Smooth muscle cell (in vitro differentiated cells): Measurements from ENCODE around the gene PACRG. TPM values are rescaled to one million over a fixed set of nuclear protein-coding genes. Genes with fewer than 3 reads are reported as not detected.

Experiments used
- DNase-seq: peaks from one replicate; lab custom pipeline; 2025; ENCODE audit not compliant: unreplicated experiment; lab: John Stamatoyannopoulos, UW
- H2AFZ ChIP-seq: fragments of 200-600 bp; sonication (generic); 2 replicates; pipeline ENCODE4 v1.6.0; 2016; ENCODE audit warnings: antibody characterized with exemption, low read depth, mild to moderate bottlenecking
- H3F3A ChIP-seq: fragments of 200-600 bp; sonication (generic); 2 replicates; pipeline ENCODE4 v1.6.0; 2017; ENCODE audit warnings: antibody characterized with exemption, low read depth
- H3K27ac ChIP-seq: fragments of 200-600 bp; sonication (generic); 2 replicates; pipeline ENCODE4 v1.5.1; 2016; ENCODE audit warnings: low read depth, mild to moderate bottlenecking
- H3K27me3 ChIP-seq: fragments of 200-600 bp; sonication (generic); 2 replicates; pipeline ENCODE4 v1.6.1; 2016; ENCODE audit warnings: low read depth, mild to moderate bottlenecking
- H3K36me3 ChIP-seq: fragments of 200-600 bp; sonication (generic); 2 replicates; pipeline ENCODE4 v1.5.1; 2016; ENCODE audit warnings: low read depth
- H3K4me1 ChIP-seq: fragments of 200-600 bp; sonication (generic); 2 replicates; pipeline ENCODE4 v1.5.1; 2016; ENCODE audit warnings: low read depth
- H3K4me2 ChIP-seq: fragments of 200-600 bp; sonication (generic); 2 replicates; pipeline ENCODE4 v1.6.0; 2016; ENCODE audit warnings: mild to moderate bottlenecking
- H3K4me3 ChIP-seq: fragments of 200-600 bp; sonication (generic); 2 replicates; pipeline ENCODE4 v1.5.1; 2016; ENCODE audit warnings: mild to moderate bottlenecking
- H3K79me2 ChIP-seq: fragments of 200-600 bp; sonication (generic); 2 replicates; pipeline ENCODE4 v1.6.0; 2016; ENCODE audit warnings: low read depth, mild to moderate bottlenecking
- H3K9ac ChIP-seq: fragments of 200-600 bp; sonication (generic); 2 replicates; pipeline ENCODE4 v1.6.0; 2016; ENCODE audit warnings: low read depth
- H3K9me3 ChIP-seq: fragments of 200-600 bp; sonication (generic); replicated peaks from 2 replicates; pipeline ENCODE4 v1.5.1; 2016; ENCODE audit warnings: low read depth
- H4K20me1 ChIP-seq: fragments of 200-600 bp; sonication (generic); 2 replicates; pipeline ENCODE4 v1.6.0; 2016; ENCODE audit warnings: low read depth
- WGBS: methylation state at CpG from one replicate; pipeline ENCODE4 v1.1.7; 2016; ENCODE audit warnings: low lambda C conversion rate; 5-methylcytosine and 5-hydroxymethylcytosine counted together
- polyA plus RNA-seq: library from polyadenylated mRNA; unstranded; fragments of >200 nt; fragmentation: Nextera tagmentation; extraction: Ambion mirVana; gene quantifications from 2 replicates; pipeline ENCODE4 v1.2.1, GENCODE V29; 2016
- total RNA-seq: library from RNA; depleted of rRNA; stranded (reverse); fragments of >200 nt; gene quantifications from 2 replicates; pipeline ENCODE4 v1.2.3, GENCODE V29; 2014
- TF ChIP-seq, protein P1 (sequence below): fragments of 200-600 bp; sonication (generic); IDR thresholded peaks from 2 replicates; pipeline ENCODE4 v1.5.1; 2017; ENCODE audit warnings: borderline replicate concordance, mild to moderate bottlenecking, antibody characterized with exemption; ENCODE audit not compliant: insufficient read depth, poor library complexity, severe bottlenecking

The PACRG gene
- total and polyA plus RNA-seq, 2 experiments from 2014 or later = not detected

DNA sequence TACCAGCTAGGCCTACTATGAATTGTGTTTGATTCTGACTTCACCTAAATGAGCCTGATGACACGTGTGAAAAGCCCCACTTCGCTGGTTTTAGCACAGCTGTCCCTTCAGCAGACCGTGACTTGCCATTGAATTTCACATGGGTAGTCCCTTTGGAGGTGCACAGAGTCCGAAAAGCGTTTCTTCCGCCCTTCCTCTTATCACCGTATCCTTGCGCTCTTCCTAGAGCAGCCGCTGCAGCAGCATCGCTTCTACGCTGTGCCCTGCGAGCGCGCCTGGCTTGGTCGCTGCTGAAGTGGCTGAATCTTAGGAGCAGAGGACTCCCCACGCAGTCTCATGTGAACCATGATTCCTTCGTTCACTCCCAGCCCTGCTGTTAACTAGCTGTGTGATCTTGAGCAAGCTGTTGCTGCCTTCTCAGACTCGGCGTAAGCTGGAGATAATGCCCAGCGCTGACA is 127.0 kb downstream of the PACRG start:
- TF ChIP-seq, protein P1, sequence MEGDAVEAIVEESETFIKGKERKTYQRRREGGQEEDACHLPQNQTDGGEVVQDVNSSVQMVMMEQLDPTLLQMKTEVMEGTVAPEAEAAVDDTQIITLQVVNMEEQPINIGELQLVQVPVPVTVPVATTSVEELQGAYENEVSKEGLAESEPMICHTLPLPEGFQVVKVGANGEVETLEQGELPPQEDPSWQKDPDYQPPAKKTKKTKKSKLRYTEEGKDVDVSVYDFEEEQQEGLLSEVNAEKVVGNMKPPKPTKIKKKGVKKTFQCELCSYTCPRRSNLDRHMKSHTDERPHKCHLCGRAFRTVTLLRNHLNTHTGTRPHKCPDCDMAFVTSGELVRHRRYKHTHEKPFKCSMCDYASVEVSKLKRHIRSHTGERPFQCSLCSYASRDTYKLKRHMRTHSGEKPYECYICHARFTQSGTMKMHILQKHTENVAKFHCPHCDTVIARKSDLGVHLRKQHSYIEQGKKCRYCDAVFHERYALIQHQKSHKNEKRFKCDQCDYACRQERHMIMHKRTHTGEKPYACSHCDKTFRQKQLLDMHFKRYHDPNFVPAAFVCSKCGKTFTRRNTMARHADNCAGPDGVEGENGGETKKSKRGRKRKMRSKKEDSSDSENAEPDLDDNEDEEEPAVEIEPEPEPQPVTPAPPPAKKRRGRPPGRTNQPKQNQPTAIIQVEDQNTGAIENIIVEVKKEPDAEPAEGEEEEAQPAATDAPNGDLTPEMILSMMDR = no peak
- no peak overlapping the region for H3K4me3 ChIP-seq
- peaks cover 11% of the 10 kb centered on the region for H3K4me1 ChIP-seq
- H3K79me2 ChIP-seq = no peaks in the 10 kb centered on the region
- DNase-seq = no peak
- 87% methylated on average over 20 of the region's 20 CpGs for WGBS
- no peak overlapping the region for H2AFZ ChIP-seq
- no peaks in the 10 kb centered on the region for H3K36me3 ChIP-seq
- H3K9me3 ChIP-seq = no peaks in the 10 kb centered on the region
- no peaks in the 10 kb centered on the region for H3K27me3 ChIP-seq
- no peak overlapping the region for H3K4me2 ChIP-seq
- H3K9ac ChIP-seq = no peak overlapping the region
- H4K20me1 ChIP-seq = no peaks in the 10 kb centered on the region
- no peak overlapping the region for H3K27ac ChIP-seq
- H3F3A ChIP-seq = no peaks in the 10 kb centered on the region

DNA sequence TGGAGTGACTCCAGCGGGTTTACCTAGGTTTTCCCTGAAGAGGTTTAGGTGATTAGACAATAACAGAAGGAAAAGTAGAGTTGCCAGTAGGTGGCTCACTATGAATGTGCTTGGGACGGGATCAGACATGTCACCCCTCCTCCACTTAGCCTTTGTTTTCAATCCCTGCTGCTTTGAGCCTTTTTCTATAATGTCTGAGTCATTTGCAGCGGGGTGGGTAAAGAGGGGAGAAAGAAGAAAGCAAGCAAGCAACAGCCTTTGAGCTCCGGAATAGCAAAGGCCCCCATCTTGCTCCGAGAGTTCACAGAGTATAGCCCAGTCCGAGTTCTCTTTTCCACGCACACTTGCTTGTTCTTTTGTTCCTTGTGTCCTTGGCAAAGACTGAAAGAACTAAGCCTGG is 129.1 kb downstream of the PACRG start:
- Histone ChIP-seq H3K27ac (peak overlapping the region; percentile 28), H4K20me1 (no peaks in the 10 kb centered on the region), H3K27me3 (no peaks in the 10 kb centered on the region), H3K36me3 (no peaks in the 10 kb centered on the region), H3K9me3 (no peaks in the 10 kb centered on the region), H3K79me2 (no peaks in the 10 kb centered on the region), H2AFZ (peak overlapping the region; percentile 90), H3K4me3 (peak overlapping the region; percentile 43), H3K9ac (no peak overlapping the region), H3K4me2 (peak overlapping the region; percentile 80), H3K4me1 (peaks cover 11% of the 10 kb centered on the region), H3F3A (no peaks in the 10 kb centered on the region)
- DNase-seq = no peak
- WGBS = 10% methylated on average over 7 of the region's 7 CpGs
- TF ChIP-seq, protein P1 = peak; percentile 51

DNA sequence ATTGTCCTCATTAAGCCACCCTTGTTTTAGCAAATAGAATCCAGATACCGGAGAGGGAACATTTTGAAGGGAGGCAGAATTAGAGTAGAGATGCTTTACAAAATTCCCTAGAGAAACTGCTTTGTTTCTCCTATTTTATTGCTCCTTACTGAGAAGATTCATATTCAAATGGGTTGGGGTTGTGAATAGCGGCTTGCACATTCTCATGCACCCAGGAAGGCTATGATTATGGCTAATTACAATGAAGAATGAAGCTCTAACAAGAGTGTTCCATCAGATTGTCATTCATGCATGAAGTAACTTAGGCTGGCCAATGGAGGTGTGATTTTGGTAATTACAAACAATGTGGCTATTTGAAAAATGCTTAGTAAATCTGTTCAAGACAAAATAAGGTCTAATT is 129.6 kb downstream of the PACRG start:
- Histone ChIP-seq H3K4me2 (peak overlapping the region; percentile 80), H3K36me3 (no peaks in the 10 kb centered on the region), H3K9ac (no peak overlapping the region), H3F3A (no peaks in the 10 kb centered on the region), H3K79me2 (no peaks in the 10 kb centered on the region), H2AFZ (peak overlapping the region; percentile 90), H4K20me1 (no peaks in the 10 kb centered on the region), H3K27ac (peak overlapping the region; percentile 28), H3K4me1 (peaks cover 11% of the 10 kb centered on the region), H3K27me3 (no peaks in the 10 kb centered on the region), H3K9me3 (no peaks in the 10 kb centered on the region), H3K4me3 (peak overlapping the region; percentile 43)
- 20% methylated on average over 2 of the region's 2 CpGs for WGBS
- TF ChIP-seq, protein P1 = no peak
- DNase-seq = no peak

DNA sequence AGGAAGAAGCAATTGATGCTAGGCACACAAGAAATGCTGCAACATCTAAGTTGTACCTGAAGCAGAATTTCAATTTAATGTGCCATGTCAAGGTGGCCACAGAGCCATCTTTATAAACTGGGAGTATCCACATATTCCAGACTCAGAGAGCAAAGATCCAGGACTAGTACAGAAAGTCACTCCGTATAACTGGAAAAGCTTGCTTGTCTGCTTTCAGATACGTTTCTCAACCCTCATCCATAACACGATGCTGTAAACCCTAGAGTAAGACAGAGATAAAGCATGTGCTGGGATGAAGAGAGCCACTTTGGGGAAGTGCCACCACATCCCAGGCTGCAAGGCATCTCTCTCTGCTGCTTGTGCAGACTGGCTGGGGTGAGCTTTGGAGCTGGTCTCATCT is 134.7 kb downstream of the PACRG start:
- no peak overlapping the region for H3K4me3 ChIP-seq
- no peak for DNase-seq
- peaks cover 7% of the 10 kb centered on the region for H3K4me1 ChIP-seq
- no peak overlapping the region for H3K27ac ChIP-seq
- no peaks in the 10 kb centered on the region for H3K79me2 ChIP-seq
- no peak overlapping the region for H3K4me2 ChIP-seq
- no peak overlapping the region for H3K9ac ChIP-seq
- TF ChIP-seq, protein P1 = no peak
- no peaks in the 10 kb centered on the region for H4K20me1 ChIP-seq
- no peak overlapping the region for H2AFZ ChIP-seq
- no peaks in the 10 kb centered on the region for H3K36me3 ChIP-seq
- 53% methylated on average over 3 of the region's 3 CpGs for WGBS
- no peaks in the 10 kb centered on the region for H3K9me3 ChIP-seq
- H3K27me3 ChIP-seq = no peaks in the 10 kb centered on the region
- H3F3A ChIP-seq = no peaks in the 10 kb centered on the region
